ENCODE results near the gene CCNI2.
"Not testable (repeated sequence)": the region's sequence is repeated elsewhere in the genome, so short reads cannot be mapped to it uniquely, and the experiment has no call there.

The CCNI2 gene

GRCh38 chr5:132781029-132781428 is 33.8 kb downstream of the CCNI2 start:
- DNase-seq (ENCODE audit: low read depth) = no peak

GRCh38 chr5:132782101-132782500 is 34.9 kb downstream of the CCNI2 start:
- DNase-seq (ENCODE audit: low read depth) = peak; percentile 89

- no peak for DNase-seq (ENCODE audit: low read depth)
Observed at GRCh38 chr5:132785365-132785764, 38.1 kb downstream of the CCNI2 start.

- DNase-seq (ENCODE audit: low read depth) = no peak
Observed at GRCh38 chr5:132785864-132786263, 38.6 kb downstream of the CCNI2 start.

GRCh38 chr5:132787076-132787475 is 39.9 kb downstream of the CCNI2 start:
- DNase-seq (ENCODE audit: low read depth) = peak; percentile 75

GRCh38 chr5:132788508-132788907 is 41.3 kb downstream of the CCNI2 start:
- no peak for DNase-seq (ENCODE audit: low read depth)

- DNase-seq (ENCODE audit: low read depth) = no peak
Observed at GRCh38 chr5:132788990-132789886, 42.0 kb downstream of the CCNI2 start.

- no peak for DNase-seq (ENCODE audit: low read depth)
Observed at GRCh38 chr5:132790201-132790865, 43.1 kb downstream of the CCNI2 start.

GRCh38 chr5:132791026-132791425 is 43.8 kb downstream of the CCNI2 start:
- no peak for DNase-seq (ENCODE audit: low read depth)

- no peak for DNase-seq (ENCODE audit: low read depth)
Observed at GRCh38 chr5:132797651-132798050, 50.4 kb downstream of the CCNI2 start.

- no peak for DNase-seq (ENCODE audit: low read depth)
Observed at GRCh38 chr5:132799392-132799791, 52.2 kb downstream of the CCNI2 start.

GRCh38 chr5:132800545-132800944 is 53.3 kb downstream of the CCNI2 start:
- DNase-seq (ENCODE audit: low read depth) = no peak

- no peak for DNase-seq (ENCODE audit: low read depth)
Observed at GRCh38 chr5:132802044-132802684, 54.9 kb downstream of the CCNI2 start.

GRCh38 chr5:132802685-132803066 is 55.5 kb downstream of the CCNI2 start:
- DNase-seq (ENCODE audit: low read depth) = not testable (repeated sequence)
